Measurements from ENCODE around the gene BCAN.
"Not testable (repeated sequence)": the region's sequence is repeated elsewhere in the genome, so short reads cannot be mapped to it uniquely, and the experiment has no call there.

Gene BCAN

GRCh38 chr1:156618853-156619581 lies 22.9 kb upstream of the BCAN start, which contains the start of gene HAPLN2:
TSS of gene HAPLN2 (plus strand) at chr1:156619415. CDS start at chr1:156623491, 4,076 bp downstream.
- no peak for DNase-seq (ENCODE audit: low read depth in 2 of 2)

- no peak for DNase-seq (ENCODE audit: low read depth in 2 of 2)
Measured at GRCh38 chr1:156619582-156619955, 22.3 kb upstream of the BCAN start.

- DNase-seq (ENCODE audit: low read depth in 2 of 2): no peak
Measured at GRCh38 chr1:156622581-156623297, 19.2 kb upstream of the BCAN start.

GRCh38 chr1:156623946-156624813 lies 17.7 kb upstream of the BCAN start:
- no peak for DNase-seq (ENCODE audit: low read depth in 2 of 2)

- DNase-seq (ENCODE audit: low read depth in 2 of 2): no peak
Measured at GRCh38 chr1:156624814-156625435, 17.0 kb upstream of the BCAN start.

- peak; percentile 30 to 57 for DNase-seq (ENCODE audit: low read depth in 2 of 2)
Measured at GRCh38 chr1:156625436-156626078, 16.4 kb upstream of the BCAN start.

GRCh38 chr1:156626079-156626438 lies 15.9 kb upstream of the BCAN start:
- DNase-seq (ENCODE audit: low read depth in 2 of 2): no peak

- DNase-seq (ENCODE audit: low read depth in 2 of 2): no peak
Measured at GRCh38 chr1:156627313-156627880, 14.5 kb upstream of the BCAN start.

GRCh38 chr1:156629823-156630449 lies 12.0 kb upstream of the BCAN start:
- no peak for DNase-seq (ENCODE audit: low read depth in 2 of 2)

GRCh38 chr1:156631152-156631551 lies 10.8 kb upstream of the BCAN start:
- not testable (repeated sequence) for DNase-seq (ENCODE audit: low read depth in 2 of 2)

- no peak for DNase-seq (ENCODE audit: low read depth in 2 of 2)
Measured at GRCh38 chr1:156632355-156632754, 9.6 kb upstream of the BCAN start.

GRCh38 chr1:156638189-156638985 lies 3.5 kb upstream of the BCAN start:
- DNase-seq (ENCODE audit: low read depth in 2 of 2): no peak

- DNase-seq (ENCODE audit: low read depth in 2 of 2): no peak
Measured at GRCh38 chr1:156639601-156640101, 2.3 kb upstream of the BCAN start.

- DNase-seq (ENCODE audit: low read depth in 2 of 2): no peak
Measured at GRCh38 chr1:156640842-156641706, 843 bp upstream of the BCAN start.

GRCh38 chr1:156642265-156643048 lies 540 bp downstream of the BCAN start:
- DNase-seq (ENCODE audit: low read depth in 2 of 2): no peak

GRCh38 chr1:156643049-156643777 lies 1.3 kb downstream of the BCAN start:
- no peak for DNase-seq (ENCODE audit: low read depth in 2 of 2)

- DNase-seq (ENCODE audit: low read depth in 2 of 2): no peak
Measured at GRCh38 chr1:156643778-156644092, 1.8 kb downstream of the BCAN start.

All from stimulated activated CD4-positive, alpha-beta T cell treated with anti-CD3 and anti-CD28 coated beads, Interleukin-12 subunit alpha, Interleukin-12 subunit beta, amount 100 ng/mL, for 24 hours (primary cell).